Measurements from ENCODE around the gene HYAL3.
A peak's percentile ranks its signal among the peaks of the same experiment; 100 is the strongest.
"Not testable (repeated sequence)": the region's sequence is repeated elsewhere in the genome, so short reads cannot be mapped to it uniquely, and the experiment has no call there.

Gene HYAL3

DNA sequence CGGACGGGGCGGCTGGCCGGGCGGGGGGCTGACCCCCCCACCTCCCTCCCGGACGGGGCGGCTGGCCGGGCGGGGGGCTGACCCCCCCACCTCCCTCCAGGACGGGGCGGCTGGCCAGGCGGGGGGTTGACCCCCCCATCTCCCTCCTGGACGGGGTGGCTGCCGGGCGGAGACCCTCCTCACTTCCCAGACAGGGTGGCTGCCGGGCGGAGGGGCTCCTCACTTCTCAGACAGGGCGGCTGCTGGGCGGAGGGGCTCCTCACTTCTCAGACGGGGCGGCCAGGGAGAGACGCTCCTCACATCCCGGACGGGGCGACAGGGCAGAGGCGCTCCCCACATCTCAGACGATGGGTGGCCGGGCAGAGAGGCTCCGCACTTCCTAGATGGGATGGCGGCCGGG lies 12.8 kb upstream of the HYAL3 start:
- not testable (repeated sequence) for DNase-seq

DNA sequence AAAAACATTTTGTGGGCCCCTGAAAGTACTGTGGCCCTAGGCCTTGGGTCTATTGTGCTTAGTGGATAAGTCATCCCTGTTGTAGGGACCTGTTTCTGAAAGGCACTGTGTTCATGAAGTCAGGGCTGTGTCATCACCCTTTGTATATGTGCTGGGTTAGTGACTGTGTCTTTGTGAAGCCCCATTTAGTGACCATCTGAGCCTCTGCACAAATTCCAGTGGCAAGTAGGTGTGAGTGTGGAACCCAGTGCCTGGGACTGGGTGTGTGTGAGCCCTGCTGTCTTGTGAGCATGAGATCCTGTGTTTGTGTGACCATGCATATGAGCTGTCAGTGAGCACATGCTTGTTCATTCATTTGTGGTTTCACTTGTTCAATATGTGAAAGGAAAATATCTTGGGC lies 5.4 kb upstream of the HYAL3 start:
- DNase-seq = no peak

DNA sequence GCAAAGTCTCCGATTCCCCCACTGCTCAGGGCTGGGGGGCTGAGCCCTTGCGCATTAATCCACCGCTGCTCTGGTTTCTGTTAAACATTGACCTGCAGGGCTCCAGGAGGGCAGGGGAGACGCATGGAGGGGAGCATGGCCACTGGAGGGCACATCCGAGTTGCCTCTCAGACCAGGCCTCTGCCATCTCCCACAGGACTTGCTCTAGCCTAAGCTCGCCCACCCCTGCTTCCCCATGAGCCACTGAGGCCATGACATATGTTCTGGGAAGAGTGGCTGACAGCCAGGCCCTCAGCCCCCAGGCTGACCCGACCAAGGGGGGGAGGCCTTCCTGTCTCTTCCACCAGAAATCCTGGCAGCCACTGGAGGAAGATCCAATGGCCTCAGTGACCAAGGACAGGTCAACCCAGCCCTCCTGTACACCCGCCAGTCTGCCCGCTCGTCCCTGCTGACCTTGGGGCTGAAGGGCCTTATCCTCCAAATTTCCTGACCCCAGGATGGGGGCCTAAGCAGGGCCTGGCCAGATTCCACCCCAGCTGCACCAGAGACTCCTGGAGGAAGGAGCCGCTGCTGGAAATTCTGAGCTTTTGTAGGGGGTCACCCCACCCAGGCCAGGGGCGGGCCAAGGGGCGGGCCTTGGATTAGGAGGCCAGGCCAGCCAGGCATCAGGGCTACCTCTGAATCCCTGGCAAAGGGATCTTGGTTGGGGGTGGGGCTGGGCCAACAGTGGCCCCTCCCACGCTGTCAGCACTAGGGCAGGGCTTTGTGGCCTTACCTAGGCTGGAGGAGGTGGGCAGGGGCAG lies 4.0 kb upstream of the HYAL3 start, which contains the start of gene HYAL1:
Gene HYAL1 (minus strand): TSS at position 562 of the 803 bp plus-strand sequence. CDS start 618 bp downstream, outside the sequence.
- peak; percentile 71 for DNase-seq

DNA sequence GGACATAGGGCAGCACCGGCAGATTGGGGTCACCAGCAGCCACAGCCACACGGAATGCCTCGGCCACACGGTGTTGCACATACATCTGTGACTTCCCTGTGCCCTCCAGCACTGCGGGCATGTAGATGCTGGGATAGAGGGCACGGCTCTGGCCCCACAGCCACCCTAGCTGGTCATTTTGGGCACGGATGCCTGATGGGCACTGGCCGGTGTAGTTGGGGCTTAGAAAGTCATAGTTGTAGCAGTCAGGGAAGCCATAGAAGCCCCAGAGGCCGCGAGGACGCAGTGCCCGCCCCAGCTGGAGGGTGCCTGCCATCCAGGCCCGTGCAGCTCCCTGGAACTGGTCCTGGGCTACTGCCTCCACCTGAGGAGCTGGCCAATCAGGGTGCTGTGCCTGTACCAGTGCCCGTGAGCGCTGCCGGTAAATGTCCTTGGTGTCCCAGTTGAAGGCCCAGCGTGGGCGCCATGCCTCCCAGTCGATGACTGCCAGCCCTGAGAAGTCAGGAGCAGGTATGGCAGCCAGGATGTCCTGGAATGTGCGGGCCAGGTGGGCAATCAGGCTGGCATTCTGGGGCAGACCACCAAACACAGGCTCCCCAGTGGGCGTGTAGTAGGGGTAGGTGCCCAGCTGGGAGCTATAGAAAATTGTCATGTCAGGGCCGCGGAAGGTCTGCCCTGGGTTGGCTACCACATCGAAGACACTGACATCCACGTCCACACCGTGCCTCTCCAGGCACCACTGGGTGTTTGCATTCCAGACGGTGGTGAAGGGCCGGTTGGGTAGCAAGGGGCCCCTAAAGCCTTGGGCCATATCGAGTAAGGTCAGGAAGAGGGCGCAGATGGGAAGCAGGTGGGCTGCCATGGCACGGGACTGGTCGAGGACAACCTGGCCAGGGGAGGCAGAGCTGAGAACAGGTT lies 3.1 kb upstream of the HYAL3 start:
- DNase-seq = peak; percentile 28

DNA sequence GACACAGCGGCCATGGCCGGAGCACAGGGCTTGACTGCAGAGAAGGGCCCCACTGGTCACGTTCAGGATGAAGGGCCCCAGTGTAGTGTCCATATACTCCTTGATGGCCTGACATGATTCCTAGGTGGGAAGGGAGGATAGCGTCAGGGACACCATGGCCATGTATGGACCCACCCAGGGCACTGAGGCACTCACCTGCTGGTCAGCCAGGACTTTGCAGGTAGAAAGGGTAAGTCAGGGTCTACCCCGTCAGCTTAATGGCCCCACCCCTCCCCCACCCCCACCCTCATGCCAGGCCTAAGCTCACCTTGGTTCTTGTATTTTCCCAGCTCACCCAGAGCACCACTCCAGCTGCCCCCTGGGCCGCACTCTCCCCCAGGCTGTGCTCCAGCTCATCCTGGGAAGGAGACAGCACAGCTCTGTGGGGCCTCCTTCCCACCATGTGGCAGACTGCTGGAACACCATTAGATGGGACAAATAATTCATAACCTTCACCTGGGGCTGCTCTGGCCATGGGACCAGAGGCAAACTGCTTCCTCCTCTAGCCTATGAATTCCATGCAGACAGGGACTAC lies 1.6 kb upstream of the HYAL3 start:
- DNase-seq = peak; percentile 33

DNA sequence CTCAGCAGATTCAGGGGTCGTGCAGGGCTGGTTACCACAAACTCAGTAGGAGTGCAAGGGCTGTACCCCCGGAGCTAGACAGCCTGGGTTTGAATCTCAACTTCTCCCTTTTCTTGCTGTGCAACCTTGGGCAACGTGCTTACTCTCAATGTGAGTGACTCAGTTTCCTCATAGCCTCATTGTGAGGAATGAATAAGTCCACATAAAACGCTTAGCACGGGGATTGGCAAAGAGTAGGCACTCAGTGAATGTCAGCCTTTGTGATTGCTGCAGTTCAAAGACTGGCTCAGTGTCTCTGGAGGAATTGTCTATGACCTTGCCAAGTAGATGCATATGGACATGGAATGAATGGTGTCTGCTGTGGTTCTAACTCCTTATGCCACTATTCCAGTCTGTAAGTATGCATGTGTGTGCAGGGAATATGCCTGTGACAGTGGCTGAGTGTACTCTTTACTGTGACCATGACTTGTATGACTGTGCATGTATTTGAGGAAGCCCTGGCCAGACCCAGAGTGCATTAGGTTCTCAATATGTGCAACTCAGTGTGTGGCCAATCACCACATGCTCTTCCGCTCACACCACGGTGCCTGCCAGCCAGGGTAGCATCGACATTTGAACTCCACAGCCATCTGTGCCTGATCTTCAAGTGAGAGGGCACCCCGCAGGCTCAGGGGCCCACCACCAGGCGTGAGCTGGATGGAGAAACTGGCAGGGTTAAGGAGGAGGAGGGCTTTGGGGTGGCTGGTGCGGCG lies 900 bp upstream of the HYAL3 start:
- DNase-seq = peak; percentile 63

DNA sequence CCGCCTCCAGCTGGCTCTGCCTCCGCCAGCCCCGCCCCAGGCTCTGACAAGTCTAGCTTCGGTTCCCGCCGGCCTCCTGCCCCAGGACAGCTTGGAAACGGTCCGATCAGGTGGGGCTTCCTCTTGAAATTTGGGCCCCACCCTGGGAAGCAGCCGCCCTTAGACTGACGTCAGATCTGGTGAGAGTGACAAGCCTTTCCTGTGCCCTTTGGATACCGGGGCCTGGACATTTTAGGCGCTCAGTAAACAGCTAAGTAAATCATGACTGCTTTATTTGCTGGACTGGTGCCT lies 378 bp upstream of the HYAL3 start:
- DNase-seq = no peak

DNA sequence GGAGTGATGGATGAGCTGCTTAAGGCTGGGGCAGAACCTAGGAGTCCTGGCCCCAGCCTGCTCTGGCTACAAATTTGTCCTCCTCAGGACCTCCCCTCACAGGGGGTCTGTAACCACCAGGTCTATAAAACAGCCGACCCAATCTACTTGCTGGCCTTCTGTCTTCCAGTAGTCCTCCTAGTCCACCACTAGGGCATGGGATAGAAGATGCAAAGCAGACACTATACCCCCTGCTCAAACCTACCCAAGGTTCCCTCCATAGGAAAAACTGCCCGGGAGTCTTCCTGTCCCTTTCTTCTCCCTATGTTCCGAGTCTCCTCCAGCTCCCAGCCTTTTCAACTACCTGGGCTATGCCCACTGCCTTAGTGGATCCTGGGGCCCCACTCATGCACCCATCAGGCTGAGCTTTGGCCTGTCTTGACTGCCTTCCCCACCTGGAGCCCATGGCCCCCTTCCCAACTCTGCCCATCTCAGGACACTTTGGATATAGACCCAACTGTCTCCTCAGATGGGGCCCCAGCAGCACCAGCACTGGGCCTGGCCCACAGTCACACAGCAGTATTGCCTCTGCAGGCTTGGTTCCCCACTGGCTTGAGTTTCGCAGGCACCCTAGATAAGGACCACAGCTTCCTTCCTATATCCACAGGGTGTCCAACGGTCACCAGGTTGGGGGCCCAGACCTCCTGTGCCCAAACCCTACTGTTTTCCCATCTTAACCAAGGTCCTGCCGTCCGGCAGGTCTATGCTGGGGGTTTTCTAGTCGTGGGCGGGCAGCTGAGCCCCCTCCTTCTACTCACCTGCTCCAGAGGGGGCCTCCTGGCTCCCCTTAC lies 1.1 kb downstream of the HYAL3 start:
- peak; percentile 46 for DNase-seq

DNA sequence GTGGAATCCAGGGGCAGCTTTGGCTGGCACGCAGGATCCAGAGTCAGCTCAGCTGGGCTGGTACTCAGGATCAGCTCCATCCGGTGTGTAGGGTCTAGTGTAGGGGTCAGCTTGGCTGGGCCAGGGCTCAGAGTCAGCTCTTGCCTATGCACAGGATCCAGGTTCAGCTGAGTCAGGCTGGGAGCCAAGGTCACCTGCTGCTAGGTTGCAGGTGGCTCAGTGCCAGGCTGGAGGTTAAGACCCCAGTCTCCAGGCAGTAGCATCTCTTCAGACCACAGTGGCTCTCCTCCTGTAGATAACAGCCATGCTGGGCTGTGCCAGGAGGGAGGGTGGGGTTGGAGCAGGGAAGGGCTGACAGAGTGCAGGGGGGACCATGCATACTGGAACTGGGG lies 1.8 kb downstream of the HYAL3 start:
- peak; percentile 50 for DNase-seq

DNA sequence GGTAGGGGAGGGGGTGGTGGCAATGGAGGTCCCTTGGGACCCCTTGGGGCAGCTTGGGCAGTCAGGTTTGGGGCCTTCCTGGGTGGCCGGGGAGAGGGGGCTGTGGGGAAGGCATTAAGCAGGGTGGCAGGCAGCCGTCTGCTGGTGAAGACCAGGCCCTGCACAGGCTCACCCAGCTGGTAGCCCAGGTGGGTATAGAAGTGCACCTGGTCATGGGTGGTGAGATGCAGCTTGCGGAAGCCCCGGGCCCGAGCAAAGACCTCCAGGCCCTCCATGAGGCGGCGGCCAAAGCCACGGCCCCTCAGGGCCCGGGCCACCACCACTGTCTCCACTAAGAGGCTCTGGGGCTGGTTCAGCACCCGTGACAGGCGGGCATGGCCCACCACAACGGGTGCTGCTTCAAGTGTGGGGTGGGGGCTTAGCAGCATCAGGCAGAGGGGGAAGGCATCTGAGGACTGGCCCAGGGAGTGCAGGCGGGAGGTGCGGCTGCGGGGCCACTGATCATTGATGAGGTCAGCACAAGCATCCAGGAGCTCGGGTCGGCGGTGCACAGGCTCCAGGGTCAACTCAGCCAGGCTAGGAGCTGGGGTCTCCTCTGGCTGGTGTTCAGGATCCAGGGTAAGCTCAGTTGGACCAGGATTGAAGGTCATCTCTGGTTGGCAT lies 2.4 kb downstream of the HYAL3 start:
- DNase-seq = peak; percentile 33

DNA sequence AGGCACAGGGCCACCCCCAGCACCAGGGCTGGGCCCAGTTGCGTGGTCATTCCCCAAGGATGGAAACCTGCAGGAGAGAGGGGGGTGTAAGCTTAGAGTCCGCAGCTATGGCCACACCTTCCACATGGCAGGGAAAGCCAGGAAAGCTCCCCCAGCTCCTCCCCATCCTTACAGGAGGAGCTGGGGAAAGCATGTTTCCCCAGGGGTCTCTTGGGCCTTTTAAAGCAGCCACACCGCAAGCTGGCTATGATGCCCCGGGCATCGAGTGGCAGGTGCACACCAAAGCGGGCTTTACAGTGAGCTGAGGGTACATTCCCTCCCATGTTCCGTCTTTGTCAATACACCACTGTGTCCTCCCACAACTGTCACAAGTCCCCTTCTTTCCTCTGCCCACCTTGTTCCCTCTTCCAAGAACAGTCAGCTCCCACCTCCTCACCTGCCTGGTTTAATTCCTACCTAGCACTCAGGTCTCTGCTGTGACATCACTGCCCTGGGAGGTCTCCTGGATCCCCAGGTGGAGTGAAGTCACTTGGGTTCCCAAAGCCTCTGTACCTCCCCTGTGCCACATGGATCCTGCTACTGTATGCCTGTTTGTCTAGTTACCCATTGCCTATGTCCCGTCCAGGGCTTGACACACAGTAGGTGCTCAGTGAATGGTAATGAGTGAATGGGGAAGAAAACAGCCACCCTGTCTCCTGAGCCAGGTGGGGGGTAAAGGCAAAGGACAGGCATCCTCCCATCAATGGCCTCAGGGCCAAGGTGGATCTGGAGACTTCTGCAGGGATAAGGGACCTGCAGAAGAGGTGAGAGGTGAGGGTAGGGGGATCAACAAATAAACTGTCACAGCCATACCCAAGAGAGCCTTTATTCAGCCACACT lies 3.4 kb downstream of the HYAL3 start:
- DNase-seq = peak; percentile 17

DNA sequence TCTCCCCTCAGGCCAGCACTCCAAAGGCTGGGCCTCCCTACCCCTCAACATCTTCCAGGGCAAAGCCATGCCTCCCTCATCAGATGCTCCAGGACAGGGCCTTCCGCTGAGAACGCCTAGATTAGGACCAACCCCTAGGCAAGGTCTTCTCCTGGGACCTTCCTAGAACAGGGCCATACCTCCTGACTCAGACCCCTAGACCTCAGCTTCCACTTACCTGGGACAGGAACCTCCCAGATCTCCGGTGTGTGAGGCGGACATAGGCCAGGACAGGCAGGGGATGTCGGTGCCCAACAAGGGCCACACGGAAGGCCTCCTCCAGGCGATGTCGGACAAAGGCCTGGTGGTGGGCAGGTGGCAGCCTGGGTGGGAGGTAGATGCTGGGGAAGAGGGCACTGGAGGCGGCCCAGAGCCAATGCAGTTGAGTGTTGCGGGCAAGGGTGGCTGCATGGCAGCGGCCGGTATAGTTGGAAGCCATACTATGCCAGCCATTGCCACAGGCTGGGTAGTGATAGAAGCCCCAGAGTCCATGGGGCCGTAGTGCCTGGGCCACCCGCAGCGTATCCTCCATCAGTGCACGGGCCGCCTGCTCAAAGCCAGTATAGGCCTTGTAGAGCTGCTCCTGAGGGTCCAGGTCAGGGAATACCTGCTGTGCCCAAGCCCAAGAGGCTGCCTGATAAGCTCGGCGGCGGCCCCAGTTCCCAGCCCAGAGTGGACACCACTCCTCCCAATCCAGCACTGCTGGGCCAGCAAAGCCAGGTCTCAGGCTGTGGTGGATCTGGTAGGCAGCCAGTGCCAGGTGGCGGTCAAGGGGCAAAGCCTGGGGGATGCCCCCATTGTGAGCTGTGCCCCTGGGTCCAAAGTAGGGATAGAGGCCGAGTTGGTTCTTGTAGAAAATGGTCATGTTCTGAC lies 4.5 kb downstream of the HYAL3 start:
- DNase-seq = peak; percentile 27

DNA sequence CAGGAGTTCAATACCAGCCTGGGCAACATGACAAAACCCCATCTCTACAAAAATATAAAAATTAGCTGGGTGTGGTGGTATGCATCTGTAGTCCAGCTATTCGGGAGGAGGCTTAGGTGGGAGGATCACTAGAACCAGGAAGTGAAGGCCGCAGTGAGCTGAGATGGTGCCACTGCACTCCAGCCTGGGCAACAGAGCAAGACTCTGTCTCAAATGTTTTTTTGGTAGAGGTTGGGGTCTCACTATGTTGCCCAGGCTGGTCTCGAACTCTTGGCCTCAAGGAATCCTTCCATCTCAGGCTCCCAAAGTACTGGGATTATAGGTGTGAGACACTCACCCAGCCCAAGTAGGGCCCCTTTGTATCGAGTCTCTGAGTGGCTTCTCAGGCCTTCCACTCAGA lies 5.1 kb downstream of the HYAL3 start:
- no peak for DNase-seq

DNA sequence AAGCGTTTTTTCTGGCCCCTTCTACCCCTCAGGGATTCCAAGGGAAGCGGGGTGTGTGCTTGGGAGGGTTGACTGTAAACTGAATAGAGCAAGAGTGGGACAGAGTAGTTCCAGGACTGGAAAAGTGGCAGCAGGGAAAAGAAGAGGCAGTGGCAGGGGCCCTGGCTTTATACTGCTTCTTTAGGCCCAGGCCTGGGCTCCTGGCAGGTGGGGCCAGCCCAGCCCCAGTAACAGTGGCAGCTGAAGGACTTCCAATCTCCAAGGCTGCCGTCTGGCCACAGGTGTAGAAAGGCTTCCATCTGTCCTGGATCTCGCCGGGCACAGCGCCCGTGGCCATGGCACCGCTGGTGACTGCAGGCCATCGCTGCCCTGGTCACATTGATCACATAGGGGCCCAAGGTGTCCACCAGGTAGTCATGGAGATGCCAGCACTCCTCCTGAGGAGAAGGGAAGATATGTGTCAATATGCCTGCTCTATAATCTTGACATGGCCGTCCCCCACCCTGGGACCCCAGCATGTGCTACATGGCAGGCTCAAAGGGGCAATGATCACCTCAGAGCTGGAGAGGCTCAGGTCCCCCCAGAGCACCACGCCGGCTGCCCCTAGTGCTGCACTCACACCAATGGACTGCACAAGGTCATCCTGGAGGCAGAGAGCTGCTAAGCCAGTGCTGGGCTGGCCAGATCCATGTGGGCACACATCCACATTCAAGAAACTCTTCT lies 6.0 kb downstream of the HYAL3 start:
- DNase-seq = peak; percentile 34

DNA sequence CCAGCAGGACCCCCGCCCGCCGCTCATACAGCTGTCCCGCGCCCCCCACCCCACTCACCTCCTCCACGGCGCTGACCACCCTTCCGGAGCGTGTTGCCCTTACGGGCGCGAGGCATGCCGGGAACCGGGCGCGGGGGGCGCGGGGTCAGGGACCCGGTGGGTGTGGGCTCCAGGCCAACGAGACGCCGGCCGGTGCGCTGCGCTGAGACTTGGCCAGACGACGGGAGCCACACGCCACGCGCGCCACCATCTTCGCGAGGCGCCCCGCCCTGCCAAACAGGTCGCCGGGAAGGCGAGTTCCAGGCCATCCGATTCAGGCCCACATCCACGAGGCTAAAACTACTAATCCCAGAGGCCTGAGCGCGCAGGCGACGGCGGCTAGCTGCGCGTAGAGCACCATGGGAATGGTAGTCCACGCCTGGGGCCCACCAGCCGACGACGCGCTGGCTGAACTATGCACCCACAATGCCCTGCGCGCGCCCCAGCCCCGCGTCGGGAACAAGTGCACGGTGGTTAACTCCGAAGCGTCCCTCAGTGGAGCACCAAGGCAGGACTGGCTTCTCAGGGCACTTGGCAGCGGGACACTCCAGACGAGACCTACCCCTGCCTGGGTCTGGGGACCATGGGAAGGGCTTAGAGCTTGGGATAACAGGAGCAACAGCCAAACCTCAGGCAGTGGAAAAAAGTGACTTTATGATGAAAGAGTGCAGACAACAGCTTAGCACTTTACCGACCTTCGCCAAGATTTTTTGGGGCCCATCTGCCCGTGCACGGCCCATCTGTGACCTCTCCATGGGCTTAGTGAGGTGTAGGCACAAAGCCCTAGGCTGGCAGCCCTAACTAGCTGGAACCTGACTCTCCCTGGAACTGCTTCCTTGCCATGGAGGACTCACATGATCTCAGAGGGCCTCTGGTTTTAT lies 6.8 kb downstream of the HYAL3 start, which contains the start of gene IFRD2:
Gene IFRD2 (minus strand): TSS at position 271 of the 920 bp plus-strand sequence. CDS start 155 bp downstream, at position 116.
- DNase-seq = peak; percentile 98

DNA sequence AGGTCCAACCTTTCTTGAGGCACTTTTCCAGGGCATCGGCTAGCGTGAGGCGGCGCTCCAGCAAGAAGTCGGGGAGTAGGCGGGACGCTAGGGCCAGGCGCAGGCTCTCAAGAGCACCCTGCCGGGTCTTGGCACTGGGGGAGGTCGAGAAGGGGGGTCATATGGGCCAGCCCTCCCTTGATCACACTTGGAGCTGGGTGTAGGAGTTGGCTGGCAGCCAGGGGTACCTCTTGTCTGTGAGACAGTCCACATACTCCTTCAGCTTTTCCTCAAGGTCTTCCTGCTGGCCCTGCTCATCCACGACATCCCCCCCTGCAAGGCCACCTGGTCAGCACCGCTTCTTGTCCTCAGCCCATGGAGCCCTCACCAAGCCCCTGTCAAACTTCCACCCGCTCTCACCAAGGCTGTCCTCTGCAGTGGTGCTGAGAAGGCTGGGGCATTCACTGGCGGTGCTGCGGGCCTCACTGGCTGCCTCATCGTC lies 9.0 kb downstream of the HYAL3 start:
- peak; percentile 36 for DNase-seq

DNA sequence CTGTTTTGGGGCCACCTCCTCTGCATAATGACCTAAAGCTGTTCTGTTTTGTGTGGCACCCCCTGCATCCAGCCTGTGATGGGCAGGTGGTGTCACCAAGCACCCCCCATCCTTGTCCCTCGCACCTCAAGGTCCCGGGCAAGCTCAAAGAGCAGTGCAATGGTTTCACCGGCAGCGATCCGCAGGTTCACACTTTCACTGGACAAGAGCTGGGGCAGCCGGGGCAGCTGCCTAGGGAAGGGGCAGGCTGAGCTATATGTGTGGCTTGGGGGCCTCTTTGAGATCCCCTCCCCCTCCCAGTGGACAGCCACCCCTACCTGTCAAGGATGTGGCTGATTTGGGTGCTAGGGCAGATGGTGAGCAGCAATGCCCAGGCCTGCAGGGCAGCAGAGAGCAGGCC lies 10.1 kb downstream of the HYAL3 start:
- no peak for DNase-seq

All from femur (tissue), 1 donor.